ENCODE measurements around the gene PRSS38.

The PRSS38 gene
- total RNA-seq, result 0 reads per million in 9 experiments

DNA sequence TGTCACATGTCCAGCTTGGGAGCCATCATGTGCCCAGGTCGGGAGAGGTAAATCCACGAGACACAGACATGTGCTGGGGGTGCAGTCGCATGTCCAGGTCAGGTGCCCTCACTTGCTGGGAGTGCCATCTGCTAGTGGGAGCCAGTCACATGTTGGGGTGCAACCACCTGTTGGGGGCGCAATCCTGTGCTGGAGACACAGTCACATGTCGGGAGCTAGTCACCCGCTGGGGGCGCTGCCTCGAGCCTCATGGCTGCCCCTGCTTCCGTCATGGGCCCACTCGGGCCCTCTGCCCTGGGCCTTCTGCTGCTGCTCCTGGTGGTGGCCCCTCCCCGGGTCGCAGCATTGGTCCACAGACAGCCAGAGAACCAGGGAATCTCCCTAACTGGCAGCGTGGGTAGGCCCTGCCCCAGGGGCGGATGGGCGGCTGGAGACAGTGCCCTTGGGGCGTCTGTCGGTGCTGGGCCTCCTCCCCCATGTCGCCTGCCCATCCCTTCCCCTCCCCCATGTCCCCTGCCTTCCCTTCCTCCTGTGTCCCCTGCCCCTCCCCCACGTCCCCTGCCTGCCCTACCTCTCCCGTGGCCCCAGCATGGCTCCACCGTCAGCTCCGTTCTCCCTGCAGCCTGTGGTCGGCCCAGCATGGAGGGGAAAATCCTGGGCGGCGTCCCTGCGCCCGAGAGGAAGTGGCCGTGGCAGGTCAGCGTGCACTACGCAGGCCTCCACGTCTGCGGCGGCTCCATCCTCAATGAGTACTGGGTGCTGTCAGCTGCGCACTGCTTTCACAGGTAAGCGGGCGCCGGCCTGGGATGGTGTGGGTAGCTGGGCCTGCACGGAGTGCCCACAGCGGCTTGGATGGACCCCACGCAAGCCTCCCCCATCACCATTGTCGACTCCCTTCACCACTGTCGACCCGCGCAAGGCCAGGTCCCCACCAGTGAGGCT, at the start of gene PRSS38:
Gene PRSS38, plus strand, starts transcription at position 208 of the 942 bp plus-strand sequence. Its CDS starts 42 bp downstream, at position 250.
- Mint-ChIP-seq H3K27ac (no peak within 1 kb of the TSS), H3K9me3 (peaks cover 7 to 19% of the 10 kb centered on the region in 2 donors)

DNA sequence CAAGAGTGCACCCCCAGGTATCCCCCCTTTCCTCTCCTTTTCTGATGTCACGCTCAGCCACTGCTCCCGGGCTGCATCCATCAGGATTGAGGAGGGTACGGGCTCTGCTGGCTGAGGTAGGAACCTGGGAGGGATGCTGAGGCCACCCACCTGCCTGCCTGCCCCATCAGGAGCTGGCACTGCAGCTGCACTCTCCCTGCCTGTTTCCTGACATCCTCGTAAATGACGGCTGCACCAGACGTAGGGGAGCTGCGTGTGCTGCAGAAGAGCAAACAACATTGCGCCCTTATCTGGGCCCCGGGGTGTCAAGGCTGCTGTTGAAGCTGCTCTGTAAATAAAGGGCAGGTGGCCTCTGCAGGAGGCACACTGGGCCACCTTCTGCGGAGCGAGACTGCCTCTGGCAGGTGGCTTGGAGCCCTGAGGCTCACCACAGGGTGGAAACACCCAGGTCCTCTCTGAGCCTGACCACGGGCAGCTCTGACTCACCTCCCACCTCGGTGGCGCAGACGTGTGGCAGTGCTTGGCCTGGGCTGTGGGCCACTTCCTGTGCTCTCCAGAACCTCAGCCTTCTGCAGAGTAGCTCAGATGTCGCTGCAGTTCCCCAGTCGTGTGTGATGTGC, 49.4 kb upstream of the PRSS38 start:
- Mint-ChIP-seq H3K9me3 (no peaks in the 10 kb centered on the region), H3K27me3 (no peaks in the 10 kb centered on the region), H3K36me3 (ENCODE audit: insufficient read depth) (peaks cover 22% of the 10 kb centered on the region), H3K4me3 (peak overlapping the region; percentile 82 to 83), H3K4me1 (ENCODE audit: low read depth in 2 of 2) (peaks cover 66 to 69% of the 10 kb centered on the region in 2 donors), H3K27ac (peak overlapping the region; percentile 88 to 89)
- DNase-seq (peak; percentile 85 to 88 (median 87)), ATAC-seq (replicated peaks) (peak; percentile 84)

More for the DNA sequence above, at the start of gene PRSS38:
- peaks cover 5 to 11% of the 10 kb centered on the region in 2 donors for H3K4me1 Mint-ChIP-seq (ENCODE audit: low read depth in 2 of 2)
- DNase-seq (no peak), ATAC-seq (replicated peaks) (no peak)
- no peaks in the 10 kb centered on the region for H3K27me3 Mint-ChIP-seq
- no peaks in the 10 kb centered on the region for H3K36me3 Mint-ChIP-seq (ENCODE audit: insufficient read depth)
- H3K4me3 Mint-ChIP-seq, result no peak within 1 kb of the TSS

DNA sequence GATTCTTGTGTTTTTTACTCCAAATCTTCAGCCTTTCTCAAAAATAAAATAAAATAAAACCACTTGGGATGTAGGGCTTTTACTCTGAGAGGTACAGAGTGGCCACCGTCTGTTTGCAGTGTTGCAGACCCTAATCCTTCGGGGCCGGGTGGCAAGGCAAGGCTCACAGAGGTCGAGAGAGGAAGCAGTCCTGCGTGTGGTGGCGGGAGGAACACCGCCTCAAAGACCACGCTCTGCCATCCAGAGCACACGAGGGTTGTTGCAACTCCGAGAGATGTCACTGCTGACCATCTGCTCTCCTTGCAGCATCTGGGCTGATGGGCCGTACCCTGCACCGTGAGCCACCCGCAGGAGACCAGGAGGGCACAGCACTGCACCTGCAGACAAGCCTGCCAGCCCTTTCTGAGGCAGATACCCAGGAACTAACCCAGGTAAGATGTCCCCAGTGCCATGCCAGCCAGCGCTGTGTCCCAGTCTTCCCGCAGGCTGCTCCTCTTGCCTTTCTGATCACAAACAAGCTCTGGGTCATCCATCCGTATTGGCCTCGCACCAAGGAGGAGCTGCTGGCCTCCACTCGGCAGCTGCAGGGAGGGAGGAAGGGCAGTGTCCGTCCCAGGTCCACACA, 48.7 kb upstream of the PRSS38 start:
- ATAC-seq (replicated peaks) (no peak), DNase-seq (no peak)
- peak overlapping the region; percentile 82 to 83 for H3K4me3 Mint-ChIP-seq
- peaks cover 24% of the 10 kb centered on the region for H3K36me3 Mint-ChIP-seq (ENCODE audit: insufficient read depth)
- no peaks in the 10 kb centered on the region for H3K27me3 Mint-ChIP-seq
- no peaks in the 10 kb centered on the region for H3K9me3 Mint-ChIP-seq
- H3K27ac Mint-ChIP-seq, result peak overlapping the region; percentile 88 to 89
- H3K4me1 Mint-ChIP-seq (ENCODE audit: low read depth in 2 of 2), result peaks cover 59 to 65% of the 10 kb centered on the region in 2 donors

DNA sequence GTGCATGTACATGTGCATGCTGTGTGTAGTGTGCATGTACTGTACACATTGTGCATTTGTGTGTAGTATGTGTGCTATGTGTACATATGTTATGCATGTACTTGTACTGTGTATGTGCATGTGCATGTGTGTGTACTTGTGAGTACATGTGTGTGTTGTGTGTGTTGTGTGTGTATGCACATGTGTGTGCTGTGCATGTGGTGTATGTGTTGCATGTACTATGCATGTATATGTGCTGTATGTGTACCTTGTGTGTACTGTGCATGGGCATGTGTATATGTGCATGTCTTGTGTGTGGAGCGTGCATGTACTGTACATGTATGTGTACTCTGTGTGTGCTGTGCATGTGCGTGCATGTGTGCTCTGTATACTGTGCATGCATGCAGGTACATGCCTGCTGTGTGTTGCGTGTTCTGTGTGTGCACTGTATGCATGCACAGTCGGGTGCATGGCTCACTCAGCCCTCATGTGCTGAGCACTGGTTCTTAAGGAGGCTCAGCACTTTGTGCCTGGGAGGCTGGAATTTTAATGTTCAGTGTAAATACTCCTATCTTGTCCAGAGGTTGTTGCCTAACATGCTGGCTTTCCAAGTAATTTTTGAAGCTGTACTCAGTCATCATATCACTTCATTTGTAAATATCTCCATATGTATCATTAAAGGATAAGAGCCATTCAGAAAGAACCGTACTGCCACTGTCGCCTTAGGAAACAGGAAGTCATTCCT, 47.9 kb upstream of the PRSS38 start:
- no peaks in the 10 kb centered on the region for H3K27me3 Mint-ChIP-seq
- peak overlapping the region in 1 of 2 donors; percentile 89 for H3K27ac Mint-ChIP-seq
- H3K4me3 Mint-ChIP-seq, result peak overlapping the region; percentile 82 to 83
- peaks cover 22% of the 10 kb centered on the region for H3K36me3 Mint-ChIP-seq (ENCODE audit: insufficient read depth)
- H3K9me3 Mint-ChIP-seq, result no peaks in the 10 kb centered on the region
- H3K4me1 Mint-ChIP-seq (ENCODE audit: low read depth in 2 of 2), result peaks cover 54 to 63% of the 10 kb centered on the region in 2 donors
- no peak for ATAC-seq (replicated peaks)
- no peak for DNase-seq

DNA sequence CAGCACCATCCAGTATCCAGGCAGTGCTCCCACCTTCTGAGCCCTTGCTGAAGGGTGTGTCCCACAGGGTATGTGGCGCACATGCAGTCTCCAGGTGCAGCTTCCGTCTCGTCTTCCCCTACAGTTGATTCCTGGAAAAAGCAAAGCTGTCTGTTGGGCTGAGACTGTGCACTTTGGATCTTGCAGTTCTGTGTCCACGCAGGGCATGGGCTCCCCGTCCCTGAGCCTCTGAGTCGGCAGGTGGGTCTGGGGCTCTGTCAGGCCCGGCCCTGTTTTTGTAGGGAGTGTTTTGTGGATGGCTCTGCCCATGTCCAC, 47.4 kb upstream of the PRSS38 start:
- DNase-seq, result no peak
- Mint-ChIP-seq H3K9me3 (no peaks in the 10 kb centered on the region), H3K4me1 (ENCODE audit: low read depth in 2 of 2) (peaks cover 53 to 61% of the 10 kb centered on the region in 2 donors), H3K36me3 (ENCODE audit: insufficient read depth) (peaks cover 18% of the 10 kb centered on the region), H3K27me3 (no peaks in the 10 kb centered on the region), H3K27ac (no peak overlapping the region), H3K4me3 (peak overlapping the region; percentile 82 to 83)
- ATAC-seq (replicated peaks), result no peak

DNA sequence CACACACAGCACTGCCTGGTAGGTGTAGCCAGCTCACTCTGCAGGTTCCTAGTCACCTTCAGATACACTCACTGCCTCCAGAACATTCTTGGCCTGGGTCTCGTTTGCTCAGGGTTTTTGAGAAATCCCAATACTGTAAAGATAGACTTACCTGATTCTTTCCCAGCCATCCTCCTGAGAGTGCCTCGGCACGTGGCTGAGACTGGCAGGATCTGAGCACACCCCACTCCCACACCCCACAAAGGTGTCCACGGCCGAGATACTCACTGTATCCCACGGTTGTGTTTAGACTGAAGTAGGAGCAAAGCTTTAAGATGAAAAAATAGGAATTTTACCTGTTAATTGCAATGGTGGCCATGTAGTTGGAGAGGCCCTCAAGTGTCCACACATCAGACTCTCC, 46.8 kb upstream of the PRSS38 start:
- peak overlapping the region in 1 of 2 donors; percentile 83 for H3K4me3 Mint-ChIP-seq
- peaks cover 52 to 62% of the 10 kb centered on the region in 2 donors for H3K4me1 Mint-ChIP-seq (ENCODE audit: low read depth in 2 of 2)
- DNase-seq, result no peak
- no peaks in the 10 kb centered on the region for H3K27me3 Mint-ChIP-seq
- no peak overlapping the region for H3K27ac Mint-ChIP-seq
- no peaks in the 10 kb centered on the region for H3K9me3 Mint-ChIP-seq
- peaks cover 18% of the 10 kb centered on the region for H3K36me3 Mint-ChIP-seq (ENCODE audit: insufficient read depth)
- no peak for ATAC-seq (replicated peaks)

DNA sequence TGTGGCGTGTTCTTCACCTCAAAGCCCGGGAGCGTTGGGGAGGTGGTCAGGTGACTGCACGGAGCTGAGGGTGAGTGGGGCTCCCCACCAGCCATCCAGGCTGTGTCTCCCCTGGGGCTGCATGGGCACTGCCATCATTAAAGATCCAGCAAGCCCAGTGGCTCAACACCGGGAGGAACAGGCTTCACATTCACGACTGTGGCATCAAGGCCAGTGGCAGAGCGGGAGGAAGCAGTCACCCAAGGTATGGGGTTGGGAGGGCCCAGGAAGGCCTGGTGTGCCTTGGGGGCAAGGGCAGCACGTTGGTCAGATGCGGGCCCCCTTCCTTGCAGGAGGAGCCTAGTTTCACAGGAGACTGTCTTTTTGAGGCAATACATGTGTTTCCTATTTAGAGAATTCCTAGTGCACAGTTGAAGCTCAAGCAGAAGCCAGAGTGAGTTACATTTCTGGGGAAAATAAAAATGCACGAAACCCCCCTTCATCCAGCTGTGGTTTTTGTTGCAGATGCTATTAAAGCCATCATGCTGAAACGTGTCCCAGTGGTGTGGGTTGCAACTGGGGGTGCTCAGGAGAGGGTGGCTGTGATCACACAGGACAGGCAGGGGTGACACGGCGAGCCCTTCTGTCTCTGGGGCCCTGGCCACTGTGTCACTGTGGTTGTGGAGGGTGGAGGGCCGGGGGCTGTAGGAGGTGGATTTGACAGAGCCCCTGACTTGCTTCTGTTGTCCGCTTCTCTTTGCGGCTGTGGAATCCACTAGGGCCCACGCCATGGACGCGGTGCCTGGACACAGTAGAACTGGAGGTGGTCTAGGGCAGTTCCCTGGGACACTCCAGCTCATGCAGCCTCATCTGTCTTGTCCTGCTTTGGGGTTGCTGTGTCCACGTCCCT, 46.2 kb upstream of the PRSS38 start:
- Mint-ChIP-seq H3K4me3 (no peak overlapping the region), H3K36me3 (ENCODE audit: insufficient read depth) (peaks cover 18% of the 10 kb centered on the region), H3K9me3 (no peaks in the 10 kb centered on the region), H3K4me1 (ENCODE audit: low read depth in 2 of 2) (peaks cover 52 to 62% of the 10 kb centered on the region in 2 donors), H3K27me3 (no peaks in the 10 kb centered on the region), H3K27ac (no peak overlapping the region)
- no peak for DNase-seq
- no peak for ATAC-seq (replicated peaks)

DNA sequence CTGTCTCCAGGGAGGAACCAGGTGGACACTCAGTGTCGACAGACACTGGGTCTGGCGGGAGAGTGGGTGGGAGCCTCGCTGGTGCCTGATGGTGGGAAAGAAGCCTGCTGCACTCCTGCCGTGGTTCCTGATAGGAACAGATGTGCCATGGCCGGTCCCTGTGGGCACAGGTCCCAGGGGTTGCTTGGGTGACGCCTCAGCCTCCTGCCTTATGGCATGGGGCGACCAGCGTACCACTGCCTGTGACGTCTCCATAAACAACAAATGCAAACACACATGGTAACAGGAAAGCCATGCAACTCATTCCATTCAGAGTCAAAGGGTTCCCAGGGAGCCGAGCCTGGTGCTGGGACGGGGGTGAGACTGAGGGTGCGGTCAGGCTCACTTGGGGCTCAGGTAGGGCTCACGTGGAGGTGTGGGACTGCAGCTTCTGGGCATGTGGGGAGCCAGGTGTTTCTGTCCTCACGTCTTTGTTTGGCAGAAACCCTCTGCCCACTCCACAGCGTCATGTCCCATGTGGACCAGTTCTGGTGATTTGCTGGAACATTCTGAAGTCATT, 45.5 kb upstream of the PRSS38 start:
- ATAC-seq (replicated peaks) (no peak), DNase-seq (no peak)
- H3K27ac Mint-ChIP-seq, result no peak overlapping the region
- peaks cover 53 to 62% of the 10 kb centered on the region in 2 donors for H3K4me1 Mint-ChIP-seq (ENCODE audit: low read depth in 2 of 2)
- no peaks in the 10 kb centered on the region for H3K9me3 Mint-ChIP-seq
- H3K4me3 Mint-ChIP-seq, result no peak overlapping the region
- no peaks in the 10 kb centered on the region for H3K27me3 Mint-ChIP-seq
- H3K36me3 Mint-ChIP-seq (ENCODE audit: insufficient read depth), result peaks cover 21% of the 10 kb centered on the region

DNA sequence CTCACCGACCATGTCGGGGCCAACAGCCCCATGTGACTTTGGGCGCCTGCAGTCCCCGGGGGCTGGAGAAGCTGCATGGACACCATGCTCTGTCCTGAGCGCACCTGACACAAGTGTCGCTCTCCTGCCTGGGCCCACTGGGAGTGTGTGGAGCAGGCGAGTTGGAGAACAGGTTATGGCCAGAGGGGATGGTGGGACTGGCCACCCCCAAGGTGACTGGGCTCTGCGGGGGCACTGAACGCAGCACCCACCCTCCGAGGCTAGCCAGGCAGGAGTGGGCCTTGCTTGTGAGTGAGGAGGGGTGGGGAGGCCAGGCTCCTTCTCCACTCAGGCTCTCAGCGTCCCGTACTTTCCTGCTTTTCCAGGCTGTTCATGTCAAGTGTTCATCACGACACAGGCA, 44.7 kb upstream of the PRSS38 start:
- no peak for DNase-seq
- Mint-ChIP-seq H3K9me3 (no peaks in the 10 kb centered on the region), H3K4me1 (ENCODE audit: low read depth in 2 of 2) (peaks cover 51 to 54% of the 10 kb centered on the region in 2 donors), H3K4me3 (no peak overlapping the region), H3K36me3 (ENCODE audit: insufficient read depth) (peaks cover 21% of the 10 kb centered on the region), H3K27ac (no peak overlapping the region), H3K27me3 (no peaks in the 10 kb centered on the region)
- ATAC-seq (replicated peaks), result no peak

DNA sequence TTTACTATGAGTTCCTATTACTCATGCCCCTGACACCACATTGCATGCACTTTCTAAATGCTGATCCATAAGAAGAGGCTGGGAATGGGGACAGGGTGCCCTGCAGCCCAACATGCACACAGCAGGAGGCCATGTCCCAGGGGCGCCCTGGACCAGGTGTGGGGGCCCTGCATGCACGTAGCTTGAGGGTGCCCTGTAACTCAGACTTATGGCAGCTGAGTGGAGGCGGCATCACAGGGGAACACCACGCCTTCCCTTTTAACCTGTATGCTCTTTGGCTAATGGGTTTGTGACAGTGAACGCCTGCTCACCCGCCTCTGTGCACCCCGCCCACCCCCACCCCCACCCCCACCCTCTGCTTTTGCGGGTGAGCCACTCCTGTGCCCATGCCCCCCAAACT, 44.1 kb upstream of the PRSS38 start:
- Mint-ChIP-seq H3K9me3 (no peaks in the 10 kb centered on the region), H3K4me3 (no peak overlapping the region), H3K27ac (no peak overlapping the region), H3K27me3 (no peaks in the 10 kb centered on the region), H3K36me3 (ENCODE audit: insufficient read depth) (peaks cover 17% of the 10 kb centered on the region), H3K4me1 (ENCODE audit: low read depth in 2 of 2) (peaks cover 48 to 53% of the 10 kb centered on the region in 2 donors)
- no peak for ATAC-seq (replicated peaks)
- DNase-seq, result no peak

DNA sequence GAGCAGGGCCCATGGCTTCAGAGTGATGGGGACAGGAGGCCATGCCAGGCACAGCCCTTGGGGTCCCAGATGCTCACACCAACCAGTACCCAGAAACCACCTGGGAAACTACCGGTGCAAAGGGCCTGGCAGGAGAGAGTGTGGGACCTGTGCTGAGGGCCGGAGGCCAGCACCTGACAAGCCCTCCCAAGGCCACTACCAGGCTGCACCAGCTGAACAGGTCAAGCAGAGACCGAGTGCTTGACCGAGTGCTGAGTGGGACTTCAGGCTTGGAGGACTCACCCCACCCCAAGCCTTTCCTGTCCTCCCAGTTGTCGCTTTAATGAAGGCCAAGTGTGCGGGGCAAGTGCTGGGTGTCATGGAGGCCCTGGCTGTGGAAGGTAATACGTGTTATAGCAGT, 43.7 kb upstream of the PRSS38 start:
- Mint-ChIP-seq H3K4me1 (ENCODE audit: low read depth in 2 of 2) (peaks cover 47 to 53% of the 10 kb centered on the region in 2 donors), H3K27ac (no peak overlapping the region), H3K36me3 (ENCODE audit: insufficient read depth) (peaks cover 15% of the 10 kb centered on the region), H3K9me3 (no peaks in the 10 kb centered on the region), H3K4me3 (no peak overlapping the region), H3K27me3 (no peaks in the 10 kb centered on the region)
- DNase-seq (no peak), ATAC-seq (replicated peaks) (no peak)

DNA sequence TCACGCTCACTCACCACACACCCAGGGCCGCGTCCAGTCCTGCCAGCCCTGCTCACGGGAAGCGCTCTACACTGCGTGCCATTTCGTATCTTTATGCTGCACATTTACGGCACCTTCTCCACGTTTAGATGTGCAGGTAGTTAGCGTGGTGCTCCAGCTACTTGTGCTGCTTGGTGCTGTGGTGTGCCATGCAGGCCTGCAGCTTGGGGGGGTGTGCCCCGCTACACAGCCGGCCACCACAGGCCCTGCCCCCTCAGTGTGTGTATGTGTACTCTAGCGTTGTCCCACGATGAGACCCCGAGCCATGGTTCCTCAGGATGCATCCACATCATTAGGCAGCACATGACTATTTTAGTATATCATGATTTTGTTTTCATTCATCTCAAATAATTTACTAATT, 41.9 kb upstream of the PRSS38 start:
- peaks cover 38 to 43% of the 10 kb centered on the region in 2 donors for H3K4me1 Mint-ChIP-seq (ENCODE audit: low read depth in 2 of 2)
- no peaks in the 10 kb centered on the region for H3K27me3 Mint-ChIP-seq
- peaks cover 13% of the 10 kb centered on the region for H3K36me3 Mint-ChIP-seq (ENCODE audit: insufficient read depth)
- DNase-seq, result no peak
- H3K27ac Mint-ChIP-seq, result peak overlapping the region; percentile 66 to 70
- H3K9me3 Mint-ChIP-seq, result no peaks in the 10 kb centered on the region
- H3K4me3 Mint-ChIP-seq, result peak overlapping the region; percentile 73 to 74
- ATAC-seq (replicated peaks), result no peak
